LHCN-M2 (cell line): ENCODE results near the gene UGT2A3. TPM values are rescaled to one million over a fixed set of nuclear protein-coding genes. Genes with fewer than 3 reads are reported as not detected.
A peak's percentile ranks its signal among the peaks of the same experiment; 100 is the strongest.

Experiments used
- DNase-seq: peaks from one replicate; pipeline ENCODE4 v3.0.0-alpha.2; 2012; ENCODE audit warnings: low read depth
- total RNA-seq: library from RNA; depleted of rRNA; stranded (reverse); fragments of >200 nt; gene quantifications from 2 replicates; pipeline ENCODE4 v1.2.3, GENCODE V29; 2014; rRNA removed

The UGT2A3 gene
- total RNA-seq, 1 experiment from 2014 or later, result not detected

DNA sequence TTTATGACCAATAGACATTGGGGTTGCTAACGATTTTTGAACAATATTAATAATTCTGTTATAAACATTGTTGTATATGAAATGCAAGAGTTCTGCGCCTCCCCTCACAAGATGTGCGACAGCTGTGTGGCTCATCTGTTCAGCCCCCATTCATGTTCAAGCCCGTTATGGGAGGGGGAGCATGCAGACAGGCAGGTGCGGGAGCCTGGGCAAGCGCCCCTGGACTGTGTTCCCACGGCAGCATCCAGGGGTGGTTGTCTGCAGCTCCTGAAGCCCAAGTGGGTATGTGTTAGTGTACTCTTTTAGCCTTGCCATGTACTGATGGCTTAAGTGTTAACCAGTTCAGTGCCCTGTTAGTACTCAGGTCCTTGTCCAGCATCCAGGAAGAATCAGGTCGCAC is 34.6 kb downstream of the UGT2A3 start:
- no peak for DNase-seq

DNA sequence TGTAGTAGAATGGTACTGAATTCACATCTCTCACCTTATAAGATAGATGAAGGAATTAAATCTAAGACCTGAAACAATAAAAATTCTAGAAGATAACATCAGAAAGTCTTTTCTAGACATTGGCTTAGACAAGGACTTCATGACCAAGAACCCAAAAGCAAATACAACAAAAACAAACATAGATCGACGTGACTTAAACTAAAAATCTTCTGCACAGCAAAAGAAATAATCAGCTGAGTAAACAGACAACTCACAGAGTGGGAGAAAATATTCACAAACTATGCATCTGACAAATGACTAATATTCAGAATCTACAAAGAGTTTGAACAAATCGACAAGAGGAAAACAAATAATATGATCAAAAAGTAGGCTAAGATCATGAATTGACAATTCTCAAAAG is 38.8 kb downstream of the UGT2A3 start:
- peak; percentile 34 for DNase-seq

DNA sequence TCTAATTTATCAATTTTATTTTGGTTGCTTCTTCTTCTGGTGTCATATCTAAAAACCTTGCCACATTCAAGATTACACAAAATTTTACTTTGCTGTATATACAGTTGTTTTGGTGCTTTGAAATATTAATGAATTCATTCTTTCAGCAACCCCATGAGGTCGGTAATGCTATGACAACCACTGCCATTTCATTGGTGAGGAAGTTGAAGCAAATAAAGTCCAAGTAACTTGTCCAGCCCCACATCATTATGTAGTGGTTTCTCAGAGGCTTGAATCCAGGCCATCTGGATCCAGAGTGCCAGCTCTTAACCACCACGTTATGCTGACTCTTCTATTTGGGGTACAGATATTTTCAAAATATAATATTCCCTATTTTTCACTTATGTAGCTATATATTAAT is 42.2 kb downstream of the UGT2A3 start:
- no peak for DNase-seq

DNA sequence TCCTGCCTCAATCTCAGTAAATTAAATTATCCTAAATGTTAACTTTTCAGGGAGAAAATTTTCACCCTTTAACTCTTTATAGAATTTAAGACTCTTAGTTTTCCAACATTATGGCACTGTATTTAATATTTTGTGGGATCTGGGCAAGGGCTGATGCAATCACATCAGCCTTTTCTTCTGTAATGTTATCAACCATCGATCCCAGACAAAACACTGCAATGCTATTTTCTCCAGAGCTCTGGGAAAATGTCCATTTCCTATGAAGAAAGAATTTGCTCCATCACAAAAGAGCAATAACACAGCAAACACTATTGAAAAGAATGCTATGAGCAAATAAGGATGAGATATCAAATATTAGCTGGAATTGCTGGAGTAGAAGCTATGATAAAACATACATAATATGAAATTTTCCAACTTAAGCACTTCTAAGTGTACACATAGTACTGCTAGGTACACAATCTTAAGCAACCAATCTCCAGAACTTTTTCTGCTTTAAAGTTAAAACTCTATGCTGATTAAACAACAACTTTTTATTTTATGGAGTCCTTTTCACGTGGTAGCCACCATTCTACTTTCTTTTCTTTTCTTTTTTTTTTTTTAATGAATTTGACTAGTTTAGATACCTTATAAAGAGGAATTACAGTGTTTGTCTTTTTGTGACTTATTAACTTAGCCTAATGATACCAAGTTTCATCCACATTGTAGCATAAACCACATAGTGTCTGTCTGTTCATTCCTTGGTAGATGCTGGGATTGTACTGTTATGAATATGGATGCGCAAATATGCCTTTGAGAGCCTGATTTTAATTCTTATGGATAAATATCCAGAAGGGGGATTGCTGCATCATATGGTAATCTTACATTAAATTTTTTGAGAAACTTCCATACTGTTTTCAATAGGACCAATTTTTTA is 43.6 kb downstream of the UGT2A3 start:
- no peak for DNase-seq

DNA sequence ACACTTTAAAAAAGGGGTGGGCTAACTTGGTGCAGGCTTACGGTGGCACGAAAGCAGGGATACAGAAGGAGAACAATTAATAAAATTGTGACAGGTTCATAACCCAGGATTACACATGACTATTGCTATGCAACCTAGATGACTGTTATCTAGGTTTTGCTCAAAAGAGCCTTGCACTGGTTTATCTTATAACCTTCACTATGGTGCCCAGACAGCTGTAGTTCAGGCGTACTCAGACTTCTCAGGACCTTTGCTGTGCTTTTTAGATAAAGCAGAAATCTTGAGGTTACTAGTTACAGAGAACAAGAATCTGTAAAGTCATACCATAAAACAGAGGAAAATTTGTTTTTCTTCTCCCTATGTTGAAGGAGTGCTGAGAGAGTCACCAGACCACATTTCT is 44.4 kb downstream of the UGT2A3 start:
- no peak for DNase-seq

DNA sequence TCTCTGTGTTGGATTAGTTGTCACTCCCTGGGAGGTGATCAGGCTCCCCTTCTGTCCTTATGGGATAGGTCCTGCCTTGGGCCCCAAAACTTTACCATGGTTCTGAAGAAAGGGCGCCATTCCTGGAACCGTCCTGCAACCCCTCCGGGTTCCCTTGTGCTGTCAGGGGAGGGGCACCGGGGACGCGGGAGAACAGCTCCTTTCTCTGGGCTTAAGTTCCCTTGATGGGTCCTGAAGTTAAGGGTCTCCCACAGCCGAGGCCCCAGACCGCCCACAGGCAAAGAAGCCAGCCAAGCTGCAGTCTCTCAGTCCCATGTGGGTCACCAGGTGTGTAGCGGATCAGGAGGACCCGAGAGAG is 44.8 kb downstream of the UGT2A3 start:
- no peak for DNase-seq

DNA sequence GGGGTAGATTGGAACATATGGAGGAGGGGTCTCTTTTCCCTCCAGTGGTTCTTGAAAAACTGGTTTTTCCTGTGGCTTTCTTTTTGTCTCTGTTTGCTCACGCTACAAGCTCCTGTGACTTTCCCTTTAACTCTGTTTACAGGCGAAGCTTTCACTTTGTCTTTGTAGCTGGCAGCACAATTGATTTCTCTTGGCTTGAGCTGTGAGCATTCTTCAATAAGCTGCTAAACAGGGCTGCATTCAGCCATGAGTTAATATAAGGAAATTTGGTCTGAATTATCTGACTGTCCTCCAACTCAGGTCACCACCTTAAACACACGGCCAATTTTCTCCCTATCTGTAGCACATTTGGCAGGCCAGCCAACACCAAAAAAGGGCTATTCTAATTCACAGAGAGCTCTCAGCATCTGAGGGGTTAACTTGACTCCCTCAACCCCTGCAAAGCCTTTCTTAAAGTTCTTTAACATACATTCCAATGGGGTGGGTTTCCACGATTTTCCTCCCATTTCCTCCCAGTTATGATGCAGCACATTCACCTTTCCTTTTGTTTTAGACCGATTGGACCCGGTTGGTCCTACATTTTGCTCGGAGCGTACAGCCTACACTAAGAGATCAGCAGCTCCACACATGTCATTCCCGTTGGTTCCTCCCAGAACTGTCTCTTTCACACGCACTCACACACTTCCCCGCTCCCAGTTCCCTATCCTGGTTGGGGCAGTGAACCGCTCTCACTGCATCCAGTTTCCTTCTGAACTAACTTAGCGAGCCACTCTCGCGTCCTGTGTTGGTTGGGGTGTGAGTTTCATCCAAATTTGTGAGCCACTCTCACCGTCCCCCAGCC is 45.4 kb downstream of the UGT2A3 start:
- no peak for DNase-seq

DNA sequence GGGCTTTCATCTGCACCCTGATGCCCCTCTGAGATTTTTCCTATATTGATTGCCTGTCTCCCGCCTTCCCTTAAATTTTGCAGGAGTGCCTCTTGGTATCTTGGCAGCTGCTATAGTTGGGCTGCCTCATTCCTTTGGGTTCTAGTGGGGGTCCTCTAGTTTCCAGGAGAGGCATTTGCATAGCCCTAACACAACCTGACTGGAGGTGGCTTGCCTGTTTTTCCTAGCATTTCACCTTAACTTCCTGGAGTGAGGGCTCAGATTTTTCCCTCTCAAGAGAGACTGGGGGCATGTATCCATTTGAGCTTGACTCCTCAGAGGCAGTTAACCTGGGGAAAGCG is 46.0 kb downstream of the UGT2A3 start:
- no peak for DNase-seq

DNA sequence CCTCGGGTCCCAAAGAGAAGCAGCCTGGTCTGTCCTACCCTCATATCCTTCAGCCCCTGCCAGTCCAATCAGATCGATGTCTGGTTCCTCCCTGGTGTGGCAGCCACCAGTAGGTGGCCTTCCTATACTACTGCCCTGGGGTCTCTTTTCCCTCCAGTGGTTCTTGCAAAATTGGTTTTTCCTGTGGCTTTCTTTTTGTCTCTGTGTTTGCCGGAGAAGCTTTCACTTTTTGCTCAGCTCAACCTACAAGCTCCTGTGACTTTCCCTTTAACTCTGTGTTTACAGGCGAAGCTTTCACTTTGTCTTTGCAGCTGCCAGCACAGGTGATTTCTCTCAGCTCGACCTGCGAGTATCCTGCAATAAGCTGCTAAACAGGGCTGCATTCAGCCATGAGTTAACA is 46.8 kb downstream of the UGT2A3 start:
- no peak for DNase-seq

DNA sequence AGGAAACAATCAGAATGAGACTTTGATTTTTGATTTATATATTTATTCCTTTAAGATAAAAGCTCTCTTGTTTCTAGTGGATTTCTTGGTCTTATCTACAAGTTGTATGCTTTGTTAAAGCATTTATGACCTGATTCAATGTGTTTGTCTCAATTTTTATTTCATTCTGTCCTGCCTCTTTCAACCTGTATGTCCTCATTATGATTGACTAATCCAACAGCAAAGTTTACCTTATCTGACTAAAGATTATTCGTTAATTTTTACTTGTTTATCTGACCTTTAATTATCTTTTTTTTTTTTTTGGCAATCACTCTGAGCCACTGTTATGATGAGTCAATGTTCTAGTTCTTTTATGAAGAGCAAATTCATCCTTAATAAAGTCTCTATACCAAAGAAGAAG is 54.9 kb downstream of the UGT2A3 start:
- no peak for DNase-seq

DNA sequence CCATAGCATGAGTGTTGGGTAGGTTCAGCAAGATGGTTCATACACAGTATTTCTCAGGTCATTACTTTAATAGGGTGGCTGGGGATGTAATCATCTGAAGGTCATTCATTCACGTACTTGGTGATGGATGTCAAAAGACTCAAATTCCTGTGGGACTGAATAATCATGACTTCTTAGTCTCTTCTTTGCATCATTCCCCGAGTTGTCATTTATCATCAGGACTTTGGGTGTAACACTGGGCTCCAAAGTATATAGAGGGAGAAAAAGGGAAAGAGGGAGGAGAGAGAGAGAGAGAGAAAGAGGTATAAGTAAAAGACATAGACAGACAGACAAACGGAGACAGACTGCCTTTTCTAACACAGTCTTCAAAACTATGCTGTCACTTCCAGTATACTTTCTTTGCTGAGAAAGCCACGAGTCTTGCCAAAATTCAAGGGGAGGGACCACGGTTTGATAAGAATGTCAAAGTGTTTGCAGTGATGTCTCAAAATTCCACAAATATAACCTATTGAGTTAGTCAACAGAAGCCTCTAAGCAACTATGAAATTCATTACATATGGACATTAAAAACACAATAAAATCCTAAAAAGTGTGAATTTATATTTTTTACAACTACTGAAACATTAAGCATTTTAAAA is 55.9 kb downstream of the UGT2A3 start:
- peak; percentile 22 for DNase-seq

DNA sequence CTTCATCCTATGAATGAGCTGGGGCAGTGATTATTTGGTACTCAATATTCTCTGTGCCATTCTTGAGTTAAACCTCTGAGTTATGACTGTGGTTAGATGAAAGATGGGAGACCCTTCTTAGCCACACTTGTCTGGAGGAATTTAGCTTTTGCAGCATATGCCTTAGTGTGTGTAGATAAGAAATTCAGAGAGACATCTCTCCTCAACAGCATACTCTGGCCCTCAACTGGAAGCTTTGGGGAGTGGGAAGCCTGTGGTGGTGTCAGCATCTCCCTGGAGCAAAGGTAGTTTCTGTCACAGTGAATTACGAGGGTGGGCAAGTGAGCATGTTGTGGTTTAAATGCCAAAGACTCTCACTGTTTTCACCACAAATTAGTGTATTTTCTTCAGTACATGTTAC is 58.7 kb downstream of the UGT2A3 start:
- no peak for DNase-seq

DNA sequence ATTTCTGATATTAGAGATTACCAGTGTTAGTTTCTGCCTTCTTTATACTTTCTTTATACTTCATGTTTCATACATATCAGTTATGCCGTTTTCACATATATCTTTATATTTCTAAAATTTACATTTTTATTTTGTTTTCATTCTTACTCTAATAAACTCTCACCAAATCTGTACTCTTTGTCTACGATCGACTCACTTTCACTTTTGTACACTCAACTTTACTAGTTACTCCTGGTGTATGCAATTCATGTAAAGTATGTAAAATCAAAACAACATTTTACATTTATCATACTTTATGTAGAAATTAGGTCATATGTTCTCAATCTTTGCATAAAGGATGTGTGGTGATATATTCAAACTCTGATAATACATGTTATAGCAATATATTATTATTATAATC is 59.9 kb downstream of the UGT2A3 start:
- DNase-seq, result no peak

DNA sequence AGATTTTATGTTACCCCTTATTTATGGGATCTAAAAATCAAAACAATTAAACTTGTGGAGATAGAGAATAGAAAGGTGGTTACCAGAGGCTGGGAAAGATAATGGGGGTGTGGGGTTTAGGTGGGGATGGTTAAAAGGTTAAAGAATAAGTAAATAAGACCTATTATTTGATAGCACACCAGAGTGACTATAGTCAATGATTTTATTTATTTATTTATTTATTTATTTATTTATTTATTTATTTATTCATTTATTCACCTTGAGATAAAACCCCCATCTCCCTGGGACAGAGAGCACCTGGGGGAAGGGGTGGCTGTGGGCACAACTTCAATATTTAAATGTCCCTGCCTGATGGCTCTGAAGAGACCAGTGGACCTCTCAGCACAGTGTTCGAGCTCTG is 66.1 kb downstream of the UGT2A3 start:
- DNase-seq, result no peak

DNA sequence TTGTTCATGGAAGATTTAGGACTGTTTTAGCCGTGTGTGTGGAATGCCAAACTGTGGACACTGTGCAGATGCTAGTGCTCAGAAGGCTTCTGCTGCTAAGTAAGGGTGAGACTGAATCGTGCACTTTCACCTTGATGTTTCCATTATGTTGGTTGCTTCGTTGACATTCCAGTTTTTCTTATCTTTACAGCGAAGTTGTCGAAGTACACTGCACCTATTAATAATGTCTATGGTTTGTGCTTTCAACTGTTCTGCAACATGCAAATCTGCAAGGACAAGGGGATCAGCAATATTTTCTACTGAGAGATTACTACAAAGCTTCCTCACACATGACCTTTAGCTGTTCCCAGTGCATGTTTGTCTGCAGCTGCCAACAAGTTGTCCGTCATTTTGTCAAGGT is 67.7 kb downstream of the UGT2A3 start:
- DNase-seq, result no peak

Other genes with a start within 250 kb of the UGT2A3 start
- not detected in 2 replicates for gene UGT2B10, start 135.8 kb downstream of the UGT2A3 start, total RNA-seq
- 0.57 and 1.2 TPM in 2 replicates for gene UGT2B7, start 144.7 kb upstream of the UGT2A3 start, total RNA-seq